Astrocyte of the cerebellum (primary cell): ENCODE measurements around the gene ARSB.

Source experiments
- DNase-seq: peaks from one replicate; pipeline ENCODE4 v3.0.0-alpha.2; 2011; ENCODE audit warnings: low read depth
- H3K4me3 ChIP-seq: 2 replicates; pipeline ENCODE4 v1.5.1; 2011; ENCODE audit warnings: mild to moderate bottlenecking, low read depth, low read length, moderate library complexity
- CTCF ChIP-seq: IDR thresholded peaks from 2 replicates; pipeline ENCODE4 v1.5.1; 2012; ENCODE audit warnings: low read length, low read depth, moderate library complexity, mild to moderate bottlenecking; ENCODE audit errors: missing control alignments
- in situ Hi-C: cut with HindIII; loops from 2 replicates; pipeline ENCODE4 v1.10.0; 2017; ENCODE audit warnings: low sequenced_read_pairs

The ARSB gene

GRCh38 chr5:78974601-78975000 is 10.5 kb downstream of the ARSB start:
- in situ Hi-C loops = no loop called here
- no peak for TF ChIP-seq CTCF
- H3K4me3 ChIP-seq = no peak overlapping the region
- DNase-seq = no peak

GRCh38 chr5:78974011-78974410 is 11.1 kb downstream of the ARSB start:
- in situ Hi-C loops = no loop called here
- TF ChIP-seq CTCF = no peak
- no peak overlapping the region for H3K4me3 ChIP-seq
- no peak for DNase-seq

GRCh38 chr5:78972654-78973428 is 12.3 kb downstream of the ARSB start:
- in situ Hi-C loops = no loop called here

GRCh38 chr5:78971998-78972397 is 13.1 kb downstream of the ARSB start:
- H3K4me3 ChIP-seq = no peak overlapping the region
- in situ Hi-C loops = no loop called here
- DNase-seq = no peak
- TF ChIP-seq CTCF = no peak

More at GRCh38 chr5:78972654-78973428, 12.3 kb downstream of the ARSB start:
- no peak overlapping the region for H3K4me3 ChIP-seq
- DNase-seq = peak; percentile 45
- TF ChIP-seq CTCF = no peak

- in situ Hi-C loops = no loop called here
- TF ChIP-seq CTCF = no peak
- no peak for DNase-seq
- H3K4me3 ChIP-seq = no peak overlapping the region
Observed at GRCh38 chr5:78968781-78969180, 16.3 kb downstream of the ARSB start.

GRCh38 chr5:78964889-78965288 is 20.2 kb downstream of the ARSB start:
- no peak overlapping the region for H3K4me3 ChIP-seq
- peak; percentile 78 for DNase-seq
- peak; percentile 45 for TF ChIP-seq CTCF
- in situ Hi-C loops = loop anchor here (5.0 kb wide), 1 partner anchor 83 kb away; no protein-coding TSS in a partner anchor
